K562 (cell line): Measurements from ENCODE around the gene GAL3ST2. TPM values are rescaled to one million over a fixed set of nuclear protein-coding genes. Genes with fewer than 3 reads are reported as not detected.

Experiments used
- ATAC-seq: fragments of 200-7000 bp; cut with Tn5 transposase; 3 replicates; pipeline ENCODE4 v1.9.1; 2020; ENCODE audit warnings: moderate library complexity
- BruUV-seq: library from RNA; stranded (reverse); fragments of 400-500 nt; replicated peaks from 2 replicates; lab custom pipeline; 2021; lab: Mats Ljungman, UMichigan
- CTCF ChIA-PET: fragments of 300-600 bp; formaldehyde crosslinking; extraction: SDS; loops from one replicate; lab custom pipeline; 2021; ENCODE audit warnings: low intra/inter-chr PET ratio; lab: Yijun Ruan, JAX
- POLR2A ChIA-PET: fragments of 300-600, 350-650 bp; sonication (Branson Sonifier 250); formaldehyde crosslinking; extraction: SDS; loops from one replicate; lab custom pipeline; 2021; ENCODE audit warnings: antibody characterized with exemption, inconsistent platforms; lab: Yijun Ruan, JAX
- DNase-seq, 4 experiments: peaks; one replicate each; pipeline versions ENCODE4 v3.0.0 to v3.0.0-alpha.2; 2011 to 2018; ENCODE audit warnings: low spot score in 3 of 4, mixed read lengths in 3 of 4; ENCODE audit errors: extremely low read depth in 1 of 4
- FAIRE-seq: peaks from 2 replicates; lab custom pipeline; 2011; peaks lifted over from hg19 to GRCh38; lab: Jason Lieb, UNC
- H2AFZ ChIP-seq: 2 replicates; pipeline ENCODE4 v1.6.0; 2011; ENCODE audit warnings: low read depth, low read length, control low read depth, inconsistent platforms
- H3K27ac ChIP-seq: fragments of 200-600 bp; 3 replicates; pipeline ENCODE4 v1.8.0; 2011; ENCODE audit warnings: low read depth, mild to moderate bottlenecking, control low read depth, inconsistent platforms, low read length, moderate library complexity, mixed read lengths; ENCODE audit errors: extremely low read depth
- H3K27me3 ChIP-seq, 2 experiments: fragments of 300-600 bp in 1 of 2; 2 replicates in 1 of 2; 3 replicates in 1 of 2; pipeline versions ENCODE4 v1.6.0 to v1.8.0; 2011; ENCODE audit warnings: inconsistent platforms in 2 of 2, low read length in 2 of 2, mild to moderate bottlenecking in 1 of 2, mixed read lengths in 1 of 2, moderate library complexity in 1 of 2; ENCODE audit not compliant: control insufficient read depth in 2 of 2, insufficient read depth in 2 of 2
- H3K36me3 ChIP-seq: fragments of 300-600 bp; 3 replicates; pipeline ENCODE4 v1.8.0; 2011; ENCODE audit warnings: mild to moderate bottlenecking, low read length, inconsistent platforms; ENCODE audit not compliant: control insufficient read depth, insufficient read depth
- H3K4me1 ChIP-seq, 2 experiments: fragments of 200-600 bp in 1 of 2; replicated peaks in 1 of 2; 2 replicates in 1 of 2; 3 replicates in 1 of 2; pipeline versions ENCODE4 v1.5.1 to v1.8.0; 2011; ENCODE audit warnings: inconsistent platforms in 2 of 2, low read length in 2 of 2, mild to moderate bottlenecking in 1 of 2, mixed read lengths in 1 of 2, moderate library complexity in 1 of 2; ENCODE audit not compliant: control insufficient read depth in 2 of 2, insufficient read depth in 2 of 2
- H3K4me2 ChIP-seq: 2 replicates; pipeline ENCODE4 v1.6.1; 2011; ENCODE audit warnings: low read length, control low read depth, inconsistent platforms, mixed read lengths; ENCODE audit not compliant: insufficient read depth
- H3K4me3 ChIP-seq: fragments of 200-600 bp; sonication (generic), shearing (Covaris generic); 2 replicates; pipeline ENCODE4 v1.5.1; 2016; ENCODE audit warnings: control low read depth, inconsistent platforms
- H3K79me2 ChIP-seq: fragments of 200-600 bp; 3 replicates; pipeline ENCODE4 v1.8.0; 2011; ENCODE audit warnings: low read length, inconsistent platforms; ENCODE audit not compliant: control insufficient read depth, insufficient read depth
- H3K9ac ChIP-seq, 2 experiments: 2 replicates each; pipeline versions ENCODE4 v1.6.0 to v1.6.1; 2011; ENCODE audit warnings: low read depth in 2 of 2, low read length in 2 of 2, control low read depth in 1 of 2, inconsistent platforms in 1 of 2, mild to moderate bottlenecking in 1 of 2, mixed read lengths in 1 of 2; ENCODE audit not compliant: insufficient read depth in 1 of 2
- H3K9me1 ChIP-seq: one replicate; pipeline ENCODE4 v1.6.0; 2011; ENCODE audit warnings: inconsistent platforms, mild to moderate bottlenecking, low read length, moderate library complexity; ENCODE audit not compliant: control insufficient read depth, insufficient read depth
- H3K9me3 ChIP-seq: replicated peaks from 2 replicates; pipeline ENCODE4 v1.5.1; 2011; ENCODE audit warnings: low read depth, low read length, inconsistent platforms; ENCODE audit not compliant: control insufficient read depth, insufficient read depth
- H4K20me1 ChIP-seq: replicated peaks from 2 replicates; pipeline ENCODE4 v1.6.1; 2011; ENCODE audit warnings: low read length, inconsistent platforms, mixed read lengths; ENCODE audit not compliant: control insufficient read depth, insufficient read depth
- EWSR1 ChIP-seq: fragments of 450-650 bp; IDR thresholded peaks from 2 replicates; pipeline ENCODE4 v1.6.1; 2018; ENCODE audit warnings: borderline replicate concordance, mild to moderate bottlenecking, low read depth, moderate library complexity; ENCODE audit not compliant: partially characterized antibody
- RNF2 ChIP-seq: sonication (generic); IDR thresholded peaks from 2 replicates; pipeline ENCODE4 v1.6.1; 2016
- SAP30 ChIP-seq: fragments of 200-600 bp; sonication (generic); IDR thresholded peaks from 2 replicates; pipeline ENCODE4 v1.6.1; 2012; ENCODE audit warnings: borderline replicate concordance, low read depth, mild to moderate bottlenecking, moderate library complexity, low read length, control low read depth, inconsistent platforms; ENCODE audit not compliant: insufficient read depth, poor library complexity, severe bottlenecking
- ZNF695 ChIP-seq: fragments of 450-650 bp; formaldehyde crosslinking; IDR thresholded peaks from 2 replicates; pipeline ENCODE4 v1.4.0; 2020; ENCODE audit warnings: mild to moderate bottlenecking, moderate library complexity
- WGBS: fragments of 100-300 bp; shearing (Covaris generic); methylation state at CpG from one replicate; pipeline ENCODE4 v1.1.6; 2016; ENCODE audit warnings: low coverage, mixed read lengths; ENCODE audit not compliant: insufficient coverage; ENCODE audit errors: missing lambda C conversion rate; 5-methylcytosine and 5-hydroxymethylcytosine counted together
- in situ Hi-C: fragments of 300-500 bp; cut with MboI; formaldehyde crosslinking; loops from 4 replicates; pipeline ENCODE4 v1.15.0; 2018; ENCODE audit warnings: inconsistent platforms, mixed read lengths
- intact Hi-C: fragments of 100-400 bp; cut with micrococcal nuclease; formaldehyde crosslinking; loops from 2 replicates; pipeline ENCODE4 v1.14.2; 2022
- polyA plus RNA-seq, 8 experiments: library from polyadenylated mRNA; depleted of rRNA in 4 of 8; stranded (reverse) in 5 of 8; unstranded in 3 of 8; fragments of >200 nt; fragmentation: Nextera tagmentation in 2 of 8; fragmentation: Illumina TruSeq in 1 of 8; extraction: Ambion mirVana in 2 of 8; extraction: Trizol in 1 of 8; gene quantifications; 2 replicates each; pipeline versions ENCODE4 v1.2.1 to v1.2.3, GENCODE V29; 2011 to 2014; ENCODE audit warnings: inconsistent platforms in 1 of 8, missing spikeins in 1 of 8
- total RNA-seq, 7 experiments: library from RNA; depleted of rRNA in 6 of 7; stranded (reverse); fragments of >200 nt in 6 of 7; fragmentation: Illumina TruSeq in 2 of 7; extraction: Trizol in 2 of 7; gene quantifications; 2 replicates each; pipeline versions ENCODE4 v1.2.1 to v1.2.3, GENCODE V29; 2011 to 2021; ENCODE audit warnings: low replicate concordance in 1 of 7
- TF ChIP-seq, protein P1 (sequence below), 2 experiments: IDR thresholded peaks; 2 replicates each; pipeline ENCODE4 v1.6.1; 2012; ENCODE audit warnings: improper control_type of control experiment in 2 of 2, low read depth in 2 of 2, low read length in 2 of 2, borderline replicate concordance in 1 of 2

GAL3ST2 gene
- total and polyA plus RNA-seq, 9 of the 15 experiments (the other 6 are each of a cell fraction or from before 2014, with no cell fraction given), result 0.42 TPM; not detected in 8

DNA sequence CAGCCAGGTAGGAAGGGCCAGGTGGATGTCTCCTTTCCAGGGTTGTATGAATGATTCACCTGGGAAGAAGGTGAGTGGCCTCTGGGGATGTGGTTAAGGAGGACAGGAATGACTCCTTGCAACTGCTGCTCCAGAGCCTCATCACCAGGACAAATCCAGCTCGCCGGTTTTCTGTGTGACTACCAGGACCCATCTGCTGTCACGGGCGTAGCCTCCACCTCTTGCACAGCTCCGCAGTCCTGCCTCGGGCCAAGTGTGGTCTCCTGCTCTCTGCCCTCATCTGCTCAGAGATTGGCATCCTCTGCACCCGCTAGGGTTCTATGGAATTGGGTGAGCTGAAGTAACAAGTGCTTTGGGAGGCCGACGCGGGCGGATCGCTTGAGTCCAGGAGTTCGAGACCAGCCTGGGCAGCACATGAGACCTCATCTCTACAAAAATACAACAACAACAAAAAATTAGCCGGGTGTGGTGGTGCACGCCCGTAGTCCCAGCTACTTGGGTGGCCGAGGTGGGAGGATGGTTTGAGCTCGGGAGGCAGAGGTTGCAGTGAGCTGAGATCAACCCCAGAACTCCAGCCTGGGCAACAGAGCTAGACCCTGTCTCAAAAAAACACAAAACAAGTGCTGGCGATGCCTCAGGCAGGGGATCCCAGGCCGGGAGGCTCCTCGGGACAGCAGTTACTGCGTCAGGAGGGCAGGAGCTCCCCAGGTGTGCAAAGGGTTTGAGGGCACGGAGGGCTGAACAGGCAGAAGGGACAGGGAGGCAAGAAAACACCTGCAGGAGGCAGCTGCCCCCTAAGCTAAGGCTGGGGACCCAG, 43.0 kb upstream of the GAL3ST2 start:
- peaks cover 4 to 44% of the 10 kb centered on the region in 2 experiments; a peak in 3 of 5 replicates for H3K4me1 ChIP-seq
- no peak overlapping the region for H3K27ac ChIP-seq
- ATAC-seq (no peak), DNase-seq (no peak), FAIRE-seq (no peak)
- H3K79me2 ChIP-seq, result peaks cover 19% of the 10 kb centered on the region
- WGBS, result 83% methylated on average over 16 of the region's 23 CpGs
- POLR2A ChIA-PET, result no interaction called here
- in situ Hi-C loops, result no loop called here
- peak overlapping the region; percentile 34 to 88; a peak in 3 of 4 replicates for H3K9ac ChIP-seq
- H3K9me3 ChIP-seq, result no peaks in the 10 kb centered on the region
- no peaks in the 10 kb centered on the region for H3K27me3 ChIP-seq
- no TSS peak for BruUV-seq
- H3K36me3 ChIP-seq, result peaks cover 10% of the 10 kb centered on the region; the same call in 1 of the 3 replicates
- no peak for TF ChIP-seq SAP30
- no peak for TF ChIP-seq RNF2
- TF ChIP-seq ZNF695 (CRISPR knock-in tag), result no peak
- no peak for TF ChIP-seq EWSR1
- TF ChIP-seq, protein P1, sequence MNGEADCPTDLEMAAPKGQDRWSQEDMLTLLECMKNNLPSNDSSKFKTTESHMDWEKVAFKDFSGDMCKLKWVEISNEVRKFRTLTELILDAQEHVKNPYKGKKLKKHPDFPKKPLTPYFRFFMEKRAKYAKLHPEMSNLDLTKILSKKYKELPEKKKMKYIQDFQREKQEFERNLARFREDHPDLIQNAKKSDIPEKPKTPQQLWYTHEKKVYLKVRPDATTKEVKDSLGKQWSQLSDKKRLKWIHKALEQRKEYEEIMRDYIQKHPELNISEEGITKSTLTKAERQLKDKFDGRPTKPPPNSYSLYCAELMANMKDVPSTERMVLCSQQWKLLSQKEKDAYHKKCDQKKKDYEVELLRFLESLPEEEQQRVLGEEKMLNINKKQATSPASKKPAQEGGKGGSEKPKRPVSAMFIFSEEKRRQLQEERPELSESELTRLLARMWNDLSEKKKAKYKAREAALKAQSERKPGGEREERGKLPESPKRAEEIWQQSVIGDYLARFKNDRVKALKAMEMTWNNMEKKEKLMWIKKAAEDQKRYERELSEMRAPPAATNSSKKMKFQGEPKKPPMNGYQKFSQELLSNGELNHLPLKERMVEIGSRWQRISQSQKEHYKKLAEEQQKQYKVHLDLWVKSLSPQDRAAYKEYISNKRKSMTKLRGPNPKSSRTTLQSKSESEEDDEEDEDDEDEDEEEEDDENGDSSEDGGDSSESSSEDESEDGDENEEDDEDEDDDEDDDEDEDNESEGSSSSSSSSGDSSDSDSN (IDR thresholded peaks at IDR 0.05; ENCODE audit: borderline replicate concordance in 1 of 2, low read depth in 2 of 2, low read length in 2 of 2), result no peak
- TF ChIP-seq, all 486 proteins: peak for 0
- H4K20me1 ChIP-seq, result 0 out of 2 replicates have a peak, but pooled peaks cover 3% of the 10 kb centered on the region
- H2AFZ ChIP-seq, result peak overlapping the region; percentile 89
- no peaks in the 10 kb centered on the region for H3K9me1 ChIP-seq
- CTCF ChIA-PET, result no interaction called here
- H3K4me2 ChIP-seq, result peak overlapping the region; percentile 65
- intact Hi-C loops, result loop anchor here (5.0 kb wide), 2 partner anchors 46 to 149 kb away; partner anchors contain the start of gene DTYMK
- peak overlapping the region; percentile 74 for H3K4me3 ChIP-seq
